GM12878 (cell line): ENCODE results near the gene TMEM138. TPM values are rescaled to one million over a fixed set of nuclear protein-coding genes. Genes with fewer than 3 reads are reported as not detected.

ENCODE experiments used
- ATF7 ChIP-seq: fragments of 450-650 bp; IDR thresholded peaks from 2 replicates; pipeline ENCODE4 v1.6.1; 2016; ENCODE audit warnings: low read depth, mild to moderate bottlenecking
- BCL11A ChIP-seq: IDR thresholded peaks from 2 replicates; pipeline ENCODE4 v1.6.1; 2011; ENCODE audit warnings: low read depth, low read length
- CBFB ChIP-seq: IDR thresholded peaks from 2 replicates; pipeline ENCODE4 v1.6.1; 2016; ENCODE audit warnings: antibody characterized with exemption, low read depth
- CHD4 ChIP-seq: fragments of 200-600 bp; sonication (generic); IDR thresholded peaks from 2 replicates; pipeline ENCODE4 v1.6.1; 2016; ENCODE audit warnings: mild to moderate bottlenecking
- CREB1 ChIP-seq: IDR thresholded peaks from 2 replicates; pipeline ENCODE4 v1.6.1; 2012; ENCODE audit warnings: low read depth, mild to moderate bottlenecking, inconsistent platforms
- DPF2 ChIP-seq: fragments of 450-650 bp; IDR thresholded peaks from 2 replicates; pipeline ENCODE4 v1.6.1; 2017; ENCODE audit warnings: mild to moderate bottlenecking
- HDAC6 ChIP-seq: fragments of 200-600 bp; sonication (generic); IDR thresholded peaks from one replicate; pipeline ENCODE4 v1.8.0; 2017; ENCODE audit warnings: antibody characterized with exemption; ENCODE audit not compliant: unreplicated experiment
- IKZF2 ChIP-seq, 2 experiments: fragments of 450-650 bp; IDR thresholded peaks; 2 replicates each; pipeline ENCODE4 v1.6.1; 2017; ENCODE audit warnings: mild to moderate bottlenecking in 2 of 2, moderate library complexity in 2 of 2
- IRF4 ChIP-seq: IDR thresholded peaks from 2 replicates; pipeline ENCODE4 v1.6.1; 2011; ENCODE audit warnings: low read depth, low read length
- IRF5 ChIP-seq: fragments of 450-650 bp; IDR thresholded peaks from 2 replicates; pipeline ENCODE4 v1.6.1; 2017; ENCODE audit warnings: borderline replicate concordance
- MAX ChIP-seq: IDR thresholded peaks from 2 replicates; pipeline ENCODE4 v1.6.1; 2012; ENCODE audit warnings: low read depth, low read length, improper control_type of control experiment
- MTA2 ChIP-seq: fragments of 450-650 bp; IDR thresholded peaks from 2 replicates; pipeline ENCODE4 v1.6.1; 2016; ENCODE audit warnings: low read depth, mild to moderate bottlenecking, moderate library complexity
- MYC ChIP-seq: IDR thresholded peaks from 2 replicates; pipeline ENCODE4 v1.6.1; 2011; ENCODE audit warnings: mild to moderate bottlenecking, low read length, moderate library complexity, inconsistent platforms; ENCODE audit not compliant: insufficient read depth, insufficient replicate concordance, insufficient read length, severe bottlenecking
- NBN ChIP-seq: fragments of 450-650 bp; IDR thresholded peaks from 2 replicates; pipeline ENCODE4 v1.6.1; 2016
- NFIC ChIP-seq: IDR thresholded peaks from 2 replicates; pipeline ENCODE4 v1.6.1; 2012; ENCODE audit warnings: low read depth, mild to moderate bottlenecking, inconsistent platforms, low read length, moderate library complexity
- PKNOX1 ChIP-seq: fragments of 450-650 bp; IDR thresholded peaks from 2 replicates; pipeline ENCODE4 v1.6.1; 2016; ENCODE audit warnings: mild to moderate bottlenecking
- POLR2AphosphoS5 ChIP-seq: IDR thresholded peaks from 2 replicates; pipeline ENCODE4 v1.6.1; 2011; ENCODE audit warnings: mild to moderate bottlenecking, low read length, inconsistent platforms
- RAD21 ChIP-seq: IDR thresholded peaks from 2 replicates; pipeline ENCODE4 v1.6.1; 2011; ENCODE audit warnings: mild to moderate bottlenecking, low read depth, low read length, moderate library complexity; ENCODE audit not compliant: insufficient read depth
- RAD51 ChIP-seq: fragments of 450-650 bp; IDR thresholded peaks from 2 replicates; pipeline ENCODE4 v1.6.1; 2016; ENCODE audit warnings: moderate library complexity, mild to moderate bottlenecking, inconsistent platforms
- RELB ChIP-seq: fragments of 450-650 bp; IDR thresholded peaks from 2 replicates; pipeline ENCODE4 v1.6.1; 2017; ENCODE audit warnings: low read depth, mild to moderate bottlenecking, moderate library complexity
- SIN3A ChIP-seq: IDR thresholded peaks from 2 replicates; pipeline ENCODE4 v1.6.1; 2012; ENCODE audit warnings: low read depth, low read length, improper control_type of control experiment
- SP1 ChIP-seq: IDR thresholded peaks from one replicate; pipeline ENCODE4 v1.6.1; 2011; ENCODE audit warnings: low read depth, low read length
- SPI1 ChIP-seq: IDR thresholded peaks from 2 replicates; pipeline ENCODE4 v1.6.1; 2011; ENCODE audit warnings: low read depth, mild to moderate bottlenecking, low read length, moderate library complexity, borderline replicate concordance; ENCODE audit not compliant: insufficient read depth
- SREBF2 ChIP-seq: IDR thresholded peaks from 2 replicates; pipeline ENCODE4 v1.6.1; 2012; ENCODE audit warnings: mild to moderate bottlenecking, low read length
- TBL1XR1 ChIP-seq: IDR thresholded peaks from 2 replicates; pipeline ENCODE4 v1.6.1; 2012; ENCODE audit warnings: low read depth, low read length, improper control_type of control experiment
- USF2 ChIP-seq: IDR thresholded peaks from 2 replicates; pipeline ENCODE4 v1.6.1; 2011; ENCODE audit warnings: low read depth, low read length, improper control_type of control experiment, borderline replicate concordance
- ZNF207 ChIP-seq: fragments of 450-650 bp; IDR thresholded peaks from 2 replicates; pipeline ENCODE4 v1.6.1; 2014; ENCODE audit warnings: antibody characterized with exemption, mild to moderate bottlenecking, borderline replicate concordance
- polyA plus RNA-seq, 11 experiments: library from polyadenylated mRNA; depleted of rRNA in 4 of 11; unstranded in 6 of 11; stranded (reverse) in 5 of 11; fragments of >200 nt; fragmentation: Nextera tagmentation in 4 of 11; fragmentation: Illumina TruSeq in 1 of 11; extraction: Ambion mirVana in 4 of 11; extraction: Trizol in 1 of 11; gene quantifications; 1 replicate in 1 of 11; 2 replicates in 10 of 11; pipeline versions ENCODE4 v1.2.1 to v1.2.3, GENCODE V29; 2011 to 2016; ENCODE audit warnings: inconsistent platforms in 2 of 11, missing spikeins in 2 of 11, low read depth in 1 of 11
- total RNA-seq, 4 experiments: library from RNA; depleted of rRNA in 3 of 4; stranded (reverse); fragments of >200 nt in 3 of 4; fragmentation: Illumina TruSeq in 1 of 4; extraction: Trizol in 1 of 4; gene quantifications; 2 replicates each; pipeline versions ENCODE4 v1.2.1 to v1.2.3, GENCODE V29; 2013 to 2021

TMEM138 gene
- total and polyA plus RNA-seq, 10 of the 15 experiments (the other 5 are each of a cell fraction or from before 2014, with no cell fraction given), result 28.5 to 116 (median 73.4) TPM

GRCh38 chr11:61357233-61357893 is 4.8 kb upstream of the TMEM138 start (continued):
- TF ChIP-seq RELB, result peak; percentile 88
- 0 out of 2 replicates have a peak, but pooled peaks have one; percentile 5 for TF ChIP-seq RAD21
- TF ChIP-seq CREB1, result 0 out of 2 replicates have a peak, but pooled peaks have one; percentile 12
- peak; percentile 53; the same call in 1 of the 2 replicates for TF ChIP-seq IRF4
- peak; percentile 38; the same call in 1 of the 2 replicates for TF ChIP-seq ATF7
- peak; percentile 78 for TF ChIP-seq NFIC
- TF ChIP-seq IRF5, result no peak
- peak; percentile 73 for TF ChIP-seq PKNOX1
- no peak for TF ChIP-seq HDAC6
- TF ChIP-seq USF2, result no peak; the same call in 1 of the 2 replicates
- TF ChIP-seq MYC, result no peak
- 0 out of 2 replicates have a peak, but pooled peaks have one; percentile 52 for TF ChIP-seq NBN
- peak; percentile 67 for TF ChIP-seq MTA2
- TF ChIP-seq BCL11A, result peak; percentile 60; the same call in 1 of the 2 replicates
- peak; percentile 80 for TF ChIP-seq RAD51
- peak; percentile 96 to 98 for TF ChIP-seq IKZF2 (IDR thresholded peaks at IDR 0.05)
- peak; percentile 49; the same call in 1 of the 2 replicates for TF ChIP-seq CBFB
- TF ChIP-seq MAX, result peak; percentile 28; the same call in 1 of the 2 replicates
- peak; percentile 96 for TF ChIP-seq SPI1
- TF ChIP-seq SP1, result peak; percentile 12
- TF ChIP-seq DPF2, result peak; percentile 87
- no peak for TF ChIP-seq SREBF2
- TF ChIP-seq CHD4, result 0 out of 2 replicates have a peak, but pooled peaks have one; percentile 22
- peak; percentile 53; the same call in 1 of the 2 replicates for TF ChIP-seq TBL1XR1
- TF ChIP-seq SIN3A, result peak; percentile 77
- no peak for TF ChIP-seq ZNF207
- peak; percentile 58 for TF ChIP-seq POLR2AphosphoS5
